ENCODE data around the gene COX10.
"Not testable (repeated sequence)": the region's sequence is repeated elsewhere in the genome, so short reads cannot be mapped to it uniquely, and the experiment has no call there.

The COX10 gene

GRCh38 chr17:14169287-14169686, 100.0 kb downstream of the COX10 start:
- no peak for DNase-seq (ENCODE audit: low spot score)
- no peak overlapping the region for H3K4me3 ChIP-seq
- TF ChIP-seq CTCF (IDR thresholded peaks at IDR 0.05): no peak
- no peak overlapping the region for H3K27ac ChIP-seq

GRCh38 chr17:14169901-14170300, 100.6 kb downstream of the COX10 start:
- no peak for DNase-seq (ENCODE audit: low spot score)
- H3K4me3 ChIP-seq: no peak overlapping the region

GRCh38 chr17:14176989-14177388, 107.7 kb downstream of the COX10 start:
- DNase-seq (ENCODE audit: low spot score); H3K4me3 ChIP-seq; H3K27ac ChIP-seq: not testable (repeated sequence)

More at GRCh38 chr17:14169901-14170300, 100.6 kb downstream of the COX10 start:
- no peak for TF ChIP-seq CTCF (IDR thresholded peaks at IDR 0.05)
- no peak overlapping the region for H3K27ac ChIP-seq

GRCh38 chr17:14177801-14178200, 108.5 kb downstream of the COX10 start:
- not testable (repeated sequence) for H3K4me3 ChIP-seq; H3K27ac ChIP-seq; DNase-seq (ENCODE audit: low spot score)

GRCh38 chr17:14179951-14180350, 110.6 kb downstream of the COX10 start:
- H3K4me3 ChIP-seq; H3K27ac ChIP-seq; DNase-seq (ENCODE audit: low spot score): not testable (repeated sequence)

- not testable (repeated sequence) for H3K4me3 ChIP-seq; H3K27ac ChIP-seq; DNase-seq (ENCODE audit: low spot score)
Observed at GRCh38 chr17:14182084-14182483, 112.8 kb downstream of the COX10 start.

- not testable (repeated sequence) for DNase-seq (ENCODE audit: low spot score); H3K4me3 ChIP-seq
Observed at GRCh38 chr17:14184536-14184935, 115.2 kb downstream of the COX10 start.

GRCh38 chr17:14186443-14186842, 117.1 kb downstream of the COX10 start:
- H3K4me3 ChIP-seq; H3K27ac ChIP-seq; DNase-seq (ENCODE audit: low spot score): not testable (repeated sequence)

More at GRCh38 chr17:14184536-14184935, 115.2 kb downstream of the COX10 start:
- H3K27ac ChIP-seq: not testable (repeated sequence)

GRCh38 chr17:14190774-14191173, 121.5 kb downstream of the COX10 start:
- H3K4me3 ChIP-seq; H3K27ac ChIP-seq; DNase-seq (ENCODE audit: low spot score): not testable (repeated sequence)

GRCh38 chr17:14191469-14191868, 122.2 kb downstream of the COX10 start:
- not testable (repeated sequence) for DNase-seq (ENCODE audit: low spot score); H3K4me3 ChIP-seq; H3K27ac ChIP-seq

GRCh38 chr17:14192039-14192438, 122.7 kb downstream of the COX10 start:
- not testable (repeated sequence) for H3K4me3 ChIP-seq; H3K27ac ChIP-seq; DNase-seq (ENCODE audit: low spot score)

- not testable (repeated sequence) for DNase-seq (ENCODE audit: low spot score); H3K27ac ChIP-seq; H3K4me3 ChIP-seq
Observed at GRCh38 chr17:14192636-14193344, 123.5 kb downstream of the COX10 start.
